Keratinocyte (primary cell): ENCODE results near the gene DCDC2. TPM values are rescaled to one million over a fixed set of nuclear protein-coding genes. Genes with fewer than 3 reads are reported as not detected.

Experiments
- DNase-seq: peaks from one replicate; pipeline ENCODE4 v3.0.0-alpha.2; 2011; ENCODE audit warnings: low read depth, missing footprints, low spot score
- FAIRE-seq: peaks from 2 replicates; lab custom pipeline; 2011; peaks lifted over from hg19 to GRCh38; lab: Jason Lieb, UNC
- H2AFZ ChIP-seq: 2 replicates; pipeline ENCODE4 v1.6.0; 2012; ENCODE audit warnings: low read length, control low read depth, inconsistent platforms; ENCODE audit not compliant: control insufficient read depth
- H3K27ac ChIP-seq: 2 replicates; pipeline ENCODE4 v1.5.1; 2011; ENCODE audit warnings: low read length; ENCODE audit not compliant: control insufficient read depth, insufficient read depth
- H3K27me3 ChIP-seq: 3 replicates; pipeline ENCODE4 v1.6.0; 2011; ENCODE audit warnings: low read length; ENCODE audit not compliant: control insufficient read depth, insufficient read depth; ENCODE audit errors: extremely low read depth
- H3K36me3 ChIP-seq, 2 experiments: 2 replicates in 1 of 2; 3 replicates in 1 of 2; pipeline ENCODE4 v1.5.1; 2011; ENCODE audit warnings: low read length in 2 of 2, mild to moderate bottlenecking in 1 of 2; ENCODE audit not compliant: control insufficient read depth in 2 of 2, insufficient read depth in 2 of 2; ENCODE audit errors: extremely low read depth in 1 of 2
- H3K4me1 ChIP-seq: 3 replicates; pipeline ENCODE4 v1.5.1; 2011; ENCODE audit warnings: low read length; ENCODE audit not compliant: control insufficient read depth, insufficient read depth; ENCODE audit errors: extremely low read depth
- H3K4me2 ChIP-seq: 3 replicates; pipeline ENCODE4 v1.6.0; 2011; ENCODE audit warnings: low read depth, low read length; ENCODE audit not compliant: control insufficient read depth, insufficient read depth; ENCODE audit errors: extremely low read depth
- H3K4me3 ChIP-seq, 3 experiments: fragments of 200-600 bp in 1 of 3; sonication (generic) in 1 of 3; 2 replicates in 2 of 3; 3 replicates in 1 of 3; pipeline ENCODE4 v1.5.1; 2011 to 2016; ENCODE audit warnings: low read length in 3 of 3, mild to moderate bottlenecking in 3 of 3, control low read depth in 2 of 3, inconsistent platforms in 1 of 3, low read depth in 1 of 3, mixed read lengths in 1 of 3, mixed run types in 1 of 3, moderate library complexity in 1 of 3; ENCODE audit not compliant: control insufficient read depth in 2 of 3, insufficient read depth in 2 of 3; ENCODE audit errors: extremely low read depth in 1 of 3
- H3K79me2 ChIP-seq: 2 replicates; pipeline ENCODE4 v1.6.0; 2012; ENCODE audit warnings: low read length; ENCODE audit not compliant: control insufficient read depth, insufficient read depth
- H3K9ac ChIP-seq: 3 replicates; pipeline ENCODE4 v1.6.0; 2011; ENCODE audit warnings: low read length; ENCODE audit not compliant: control insufficient read depth, insufficient read depth; ENCODE audit errors: extremely low read depth
- H3K9me1 ChIP-seq: 3 replicates; pipeline ENCODE4 v1.6.0; 2011; ENCODE audit warnings: low read length; ENCODE audit not compliant: control insufficient read depth, insufficient read depth; ENCODE audit errors: extremely low read depth
- H3K9me3 ChIP-seq: 2 replicates; pipeline ENCODE4 v1.5.1; 2012; ENCODE audit warnings: low read depth, low read length; ENCODE audit not compliant: control insufficient read depth
- H4K20me1 ChIP-seq: 3 replicates; pipeline ENCODE4 v1.6.0; 2011; ENCODE audit warnings: low read length; ENCODE audit not compliant: control insufficient read depth, insufficient read depth; ENCODE audit errors: extremely low read depth
- CTCF ChIP-seq, 3 experiments: IDR thresholded peaks in 1 of 3; conservative IDR thresholded peaks in 1 of 3; optimal IDR thresholded peaks in 1 of 3; 2 replicates in 2 of 3; 3 replicates in 1 of 3; pipeline versions ENCODE3 to v1.5.1; 2011; ENCODE audit warnings: low read length in 3 of 3, mild to moderate bottlenecking in 3 of 3, moderate library complexity in 2 of 3, control low read depth in 1 of 3, inconsistent platforms in 1 of 3; ENCODE audit not compliant: insufficient read depth in 2 of 3; ENCODE audit errors: extremely low read depth in 1 of 3
- EZH2 ChIP-seq: IDR thresholded peaks from one replicate; pipeline ENCODE4 v1.6.1; 2012; ENCODE audit warnings: inconsistent platforms, mild to moderate bottlenecking, low read length, moderate library complexity
- dilution Hi-C: fragments of 300-500 bp; cut with MboI; formaldehyde crosslinking; loops from one replicate; pipeline ENCODE4 v1.7.0; 2020; ENCODE audit warnings: low sequenced_read_pairs; ENCODE audit not compliant: extremely low pct_ligation_motif_present
- polyA plus RNA-seq, 5 experiments: library from polyadenylated mRNA; depleted of rRNA in 3 of 5; stranded (reverse) in 3 of 5; stranded (forward) in 1 of 5; unstranded in 1 of 5; fragments of >200 nt; gene quantifications; 1 replicate in 1 of 5; 2 replicates in 3 of 5; 3 replicates in 1 of 5; pipeline versions ENCODE4 v1.2.1 to v1.2.3, GENCODE V29; 2011 to 2012; ENCODE audit warnings: missing spikeins in 2 of 5, low read depth in 1 of 5, low replicate concordance in 1 of 5

Gene DCDC2
- polyA plus RNA-seq, 1 donor (not counting 4 experiments of a cell fraction or from before 2014, with no cell fraction given), result 0.10 TPM

GRCh38 chr6:24149296-24149695, 208.6 kb downstream of the DCDC2 start:
- DNase-seq (no peak), FAIRE-seq (no peak)
- H3K9me1 ChIP-seq, result no peaks in the 10 kb centered on the region
- H3K36me3 ChIP-seq, result no peaks in the 10 kb centered on the region
- no peak overlapping the region for H3K27ac ChIP-seq
- no peaks in the 10 kb centered on the region for H3K27me3 ChIP-seq
- dilution Hi-C loops, result no loop called here
- H3K4me3 ChIP-seq, result no peak overlapping the region
- H3K79me2 ChIP-seq, result no peaks in the 10 kb centered on the region
- no peak overlapping the region for H3K4me2 ChIP-seq
- H3K4me1 ChIP-seq, result no peaks in the 10 kb centered on the region
- TF ChIP-seq EZH2, result no peak
- no peak for TF ChIP-seq CTCF (optimal IDR thresholded peaks at IDR 0.05 in 1 of 3, IDR thresholded peaks at IDR 0.05 in 1 of 3, conservative IDR thresholded peaks at IDR 0.05 in 1 of 3; ENCODE audit: extremely low read depth in 1 of 3, insufficient read depth in 2 of 3, low read length in 3 of 3)
- H3K9ac ChIP-seq, result no peak overlapping the region
- no peaks in the 10 kb centered on the region for H4K20me1 ChIP-seq
- no peaks in the 10 kb centered on the region for H3K9me3 ChIP-seq
- no peak overlapping the region for H2AFZ ChIP-seq

- TF ChIP-seq CTCF (optimal IDR thresholded peaks at IDR 0.05 in 1 of 3, IDR thresholded peaks at IDR 0.05 in 1 of 3, conservative IDR thresholded peaks at IDR 0.05 in 1 of 3; ENCODE audit: extremely low read depth in 1 of 3, insufficient read depth in 2 of 3, low read length in 3 of 3) (no peak), EZH2 (no peak)
- no peak overlapping the region for H3K4me3 ChIP-seq
- no peaks in the 10 kb centered on the region for H3K36me3 ChIP-seq
- no peaks in the 10 kb centered on the region for H3K4me1 ChIP-seq
- H3K9me3 ChIP-seq, result no peaks in the 10 kb centered on the region
- no peaks in the 10 kb centered on the region for H3K27me3 ChIP-seq
- no peaks in the 10 kb centered on the region for H3K79me2 ChIP-seq
- FAIRE-seq (no peak), DNase-seq (no peak)
- H3K4me2 ChIP-seq, result no peak overlapping the region
- no peak overlapping the region for H3K9ac ChIP-seq
- no peaks in the 10 kb centered on the region for H4K20me1 ChIP-seq
- no peak overlapping the region for H2AFZ ChIP-seq
- no peaks in the 10 kb centered on the region for H3K9me1 ChIP-seq
- no peak overlapping the region for H3K27ac ChIP-seq
- dilution Hi-C loops, result no loop called here
Measured at GRCh38 chr6:24148684-24149083, 209.2 kb downstream of the DCDC2 start.
